ENCODE results near the gene PHC1.

GRCh38 chr12:8917751-8918150, 3.4 kb downstream of the PHC1 start:
- TF ChIP-seq CTCF (IDR thresholded peaks at IDR 0.05) = no peak
- no peak for TF ChIP-seq EP300 (IDR thresholded peaks at IDR 0.05; ENCODE audit: low read depth)

Data from transverse colon (tissue), 3 donors.